Mucosa of rectum (tissue), 2 donors: ENCODE data around the gene PSMB10.
A peak's percentile ranks its signal among the peaks of the same experiment; 100 is the strongest.
"Not testable (repeated sequence)": the region's sequence is repeated elsewhere in the genome, so short reads cannot be mapped to it uniquely, and the experiment has no call there.

ENCODE experiments used
- H3K27ac ChIP-seq, 2 donors: one replicate each; pipeline ENCODE4 v1.7.0; 2013; ENCODE audit warnings: inconsistent platforms in 2 of 2, low read depth in 2 of 2, low read length in 2 of 2
- H3K27me3 ChIP-seq, 2 donors: one replicate each; pipeline ENCODE4 v1.7.0; 2013; ENCODE audit warnings: low read length in 2 of 2; ENCODE audit not compliant: control insufficient read depth in 2 of 2, insufficient read depth in 2 of 2
- H3K36me3 ChIP-seq, 2 donors: one replicate each; pipeline ENCODE4 v1.7.0; 2013; ENCODE audit warnings: low read length in 2 of 2; ENCODE audit not compliant: control insufficient read depth in 2 of 2, insufficient read depth in 2 of 2
- H3K4me1 ChIP-seq, 2 donors: one replicate each; pipeline ENCODE4 v1.7.0; 2013; ENCODE audit warnings: low read length in 2 of 2, mild to moderate bottlenecking in 1 of 2; ENCODE audit not compliant: control insufficient read depth in 2 of 2, insufficient read depth in 2 of 2
- H3K4me3 ChIP-seq, 2 donors: one replicate each; pipeline ENCODE4 v1.7.0; 2013; ENCODE audit warnings: low read length in 2 of 2
- H3K9ac ChIP-seq, 2 donors: one replicate each; pipeline ENCODE4 v1.7.0; 2013; ENCODE audit warnings: low read length in 2 of 2, low read depth in 1 of 2, mild to moderate bottlenecking in 1 of 2
- H3K9me3 ChIP-seq, 2 donors: one replicate each; pipeline ENCODE4 v1.7.0; 2013; ENCODE audit warnings: low read length in 2 of 2; ENCODE audit not compliant: control insufficient read depth in 2 of 2
- donor health status: healthy.
- donor health status: Normal muscosa, but diverticular disease.

Gene PSMB10

GRCh38 chr16:67942200-67942509 lies 5.5 kb upstream of the PSMB10 start:
- H3K36me3 ChIP-seq, result peaks cover 3 to 23% of the 10 kb centered on the region in 2 donors
- H3K4me3 ChIP-seq, result no peak overlapping the region
- no peak overlapping the region for H3K9ac ChIP-seq
- no peaks in the 10 kb centered on the region for H3K9me3 ChIP-seq
- H3K27ac ChIP-seq, result no peak overlapping the region
- H3K27me3 ChIP-seq, result no peaks in the 10 kb centered on the region
- peaks cover 17 to 19% of the 10 kb centered on the region in 2 donors for H3K4me1 ChIP-seq

GRCh38 chr16:67941469-67942199 lies 5.0 kb upstream of the PSMB10 start:
- H3K4me3 ChIP-seq, result no peak overlapping the region
- peaks cover 22 to 24% of the 10 kb centered on the region in 2 donors for H3K4me1 ChIP-seq
- H3K9me3 ChIP-seq, result no peaks in the 10 kb centered on the region
- H3K27me3 ChIP-seq, result no peaks in the 10 kb centered on the region
- H3K9ac ChIP-seq, result no peak overlapping the region
- H3K36me3 ChIP-seq, result peaks cover 3 to 21% of the 10 kb centered on the region in 2 donors
- H3K27ac ChIP-seq, result no peak overlapping the region

- peaks cover 0 to 13% of the 10 kb centered on the region in 2 donors for H3K36me3 ChIP-seq
Observed at GRCh38 chr16:67940446-67941089, 3.9 kb upstream of the PSMB10 start.

GRCh38 chr16:67939507-67940445 lies 3.1 kb upstream of the PSMB10 start:
- Histone ChIP-seq H3K9me3 (no peaks in the 10 kb centered on the region), H3K9ac (no peak overlapping the region), H3K27me3 (no peaks in the 10 kb centered on the region), H3K4me1 (peaks cover 29 to 32% of the 10 kb centered on the region in 2 donors), H3K4me3 (no peak overlapping the region), H3K36me3 (peaks cover 6 to 9% of the 10 kb centered on the region in 2 donors), H3K27ac (no peak overlapping the region)

More at GRCh38 chr16:67940446-67941089, 3.9 kb upstream of the PSMB10 start:
- Histone ChIP-seq H3K27me3 (no peaks in the 10 kb centered on the region), H3K4me1 (peaks cover 22 to 24% of the 10 kb centered on the region in 2 donors), H3K9ac (no peak overlapping the region), H3K9me3 (no peaks in the 10 kb centered on the region), H3K4me3 (no peak overlapping the region), H3K27ac (no peak overlapping the region)

- H3K9me3 ChIP-seq, H3K27me3 ChIP-seq, H3K4me3 ChIP-seq: not testable (repeated sequence)
- H3K36me3 ChIP-seq, result peaks cover 17 to 20% of the 10 kb centered on the region in 2 donors
- H3K4me1 ChIP-seq, result peaks cover 23 to 26% of the 10 kb centered on the region in 2 donors
- peak overlapping the region in 1 of 2 donors; percentile 98 for H3K9ac ChIP-seq
- peak overlapping the region in 1 of 2 donors; percentile 96 for H3K27ac ChIP-seq
Observed at GRCh38 chr16:67937713-67938112, 1.1 kb upstream of the PSMB10 start.

- Histone ChIP-seq H3K4me3 (peak overlapping the region; percentile 95 to 99), H3K36me3 (peaks cover 17 to 25% of the 10 kb centered on the region in 2 donors), H3K4me1 (peaks cover 23 to 26% of the 10 kb centered on the region in 2 donors), H3K9ac (peak overlapping the region; percentile 98), H3K27me3 (no peaks in the 10 kb centered on the region), H3K9me3 (no peaks in the 10 kb centered on the region), H3K27ac (peak overlapping the region; percentile 94 to 96)
Observed at GRCh38 chr16:67936880-67937605, 393 bp upstream of the PSMB10 start.

GRCh38 chr16:67935402-67936123 lies 1.1 kb downstream of the PSMB10 start:
- Histone ChIP-seq H3K36me3 (peaks cover 17 to 38% of the 10 kb centered on the region in 2 donors), H3K4me3 (peak overlapping the region; percentile 95 to 99), H3K9me3 (no peaks in the 10 kb centered on the region), H3K27ac (peak overlapping the region; percentile 94 to 96), H3K9ac (peak overlapping the region; percentile 98), H3K27me3 (no peaks in the 10 kb centered on the region), H3K4me1 (peaks cover 23 to 26% of the 10 kb centered on the region in 2 donors)

- peak overlapping the region; percentile 26 to 96 for H3K27ac ChIP-seq
- peak overlapping the region; percentile 27 to 98 for H3K9ac ChIP-seq
- no peaks in the 10 kb centered on the region for H3K9me3 ChIP-seq
- H3K36me3 ChIP-seq, result peaks cover 20 to 43% of the 10 kb centered on the region in 2 donors
- H3K4me1 ChIP-seq, result peaks cover 21 to 23% of the 10 kb centered on the region in 2 donors
- H3K4me3 ChIP-seq, result peak overlapping the region; percentile 95 to 99
- no peaks in the 10 kb centered on the region for H3K27me3 ChIP-seq
Observed at GRCh38 chr16:67935101-67935401, 1.6 kb downstream of the PSMB10 start.
